GM12878 (cell line): Measurements from ENCODE around the gene MSANTD2. TPM values are rescaled to one million over a fixed set of nuclear protein-coding genes. Genes with fewer than 3 reads are reported as not detected.
A peak's percentile ranks its signal among the peaks of the same experiment; 100 is the strongest.

Source experiments
- ATAC-seq: fragments of 200-7000 bp; cut with Tn5 transposase; 3 replicates; pipeline ENCODE4 v1.9.1; 2020; ENCODE audit warnings: mild to moderate bottlenecking, moderate library complexity
- Bru-seq: library from RNA; stranded (reverse); fragments of 400-500 nt; gene quantifications from one replicate; lab custom pipeline; 2021; lab: Mats Ljungman, UMichigan
- BruChase-seq, 2 experiments: library from RNA; stranded (reverse); fragments of 400-500 nt; gene quantifications; one replicate each; lab custom pipeline; 2021; lab: Mats Ljungman, UMichigan
- BruUV-seq: library from RNA; stranded (reverse); fragments of 400-500 nt; replicated peaks from 2 replicates; lab custom pipeline; 2021; lab: Mats Ljungman, UMichigan
- CTCF ChIA-PET: fragments of 300-600 bp; sonication (Branson Sonifier 250); formaldehyde crosslinking; extraction: SDS; loops from one replicate; lab custom pipeline; 2021; ENCODE audit warnings: inconsistent platforms; lab: Yijun Ruan, JAX
- POLR2A ChIA-PET: fragments of 350-600 bp; formaldehyde crosslinking; extraction: SDS; loops from one replicate; lab custom pipeline; 2021; ENCODE audit warnings: inconsistent platforms; lab: Charles Lee
- RAD21 ChIA-PET: fragments of 300-600 bp; sonication (Branson Sonifier 250); formaldehyde crosslinking; loops from one replicate; lab custom pipeline; 2023; ENCODE audit warnings: antibody characterized with exemption; ENCODE audit not compliant: unreplicated experiment; lab: Charles Lee
- SMC1A ChIA-PET: fragments of 300-600 bp; sonication (Branson Sonifier 250); formaldehyde crosslinking; loops from one replicate; lab custom pipeline; 2023; ENCODE audit not compliant: unreplicated experiment, uncharacterized antibody; lab: Charles Lee
- DNase-seq: peaks from one replicate; pipeline ENCODE4 v3.0.0-alpha.2; 2011; ENCODE audit warnings: low read depth, low spot score
- FAIRE-seq: peaks from 3 replicates; lab custom pipeline; 2011; peaks lifted over from hg19 to GRCh38; lab: Jason Lieb, UNC
- H2AFZ ChIP-seq: 2 replicates; pipeline ENCODE4 v1.6.0; 2011; ENCODE audit warnings: low read depth, low read length, control low read depth; ENCODE audit not compliant: control insufficient read depth
- H3K27ac ChIP-seq: 2 replicates; pipeline ENCODE4 v1.5.1; 2011; ENCODE audit warnings: control low read depth; ENCODE audit not compliant: control insufficient read depth, insufficient read depth
- H3K27me3 ChIP-seq, 2 experiments: replicated peaks in 1 of 2; 2 replicates each; pipeline versions ENCODE4 v1.6.0 to v1.6.1; 2011; ENCODE audit warnings: low read length in 1 of 2; ENCODE audit not compliant: control insufficient read depth in 2 of 2, insufficient read depth in 2 of 2
- H3K36me3 ChIP-seq, 2 experiments: 2 replicates each; pipeline ENCODE4 v1.5.1; 2011; ENCODE audit warnings: low read length in 1 of 2; ENCODE audit not compliant: control insufficient read depth in 2 of 2, insufficient read depth in 2 of 2
- H3K4me1 ChIP-seq: 2 replicates; pipeline ENCODE4 v1.6.1; 2011; ENCODE audit warnings: mild to moderate bottlenecking, low read length, moderate library complexity, mixed read lengths; ENCODE audit not compliant: control insufficient read depth, insufficient read depth
- H3K4me2 ChIP-seq: 2 replicates; pipeline ENCODE4 v1.6.0; 2011; ENCODE audit warnings: control low read depth; ENCODE audit not compliant: control insufficient read depth, insufficient read depth
- H3K4me3 ChIP-seq: fragments of 200-600 bp; sonication (generic); 2 replicates; pipeline ENCODE4 v1.5.1; 2016
- H3K79me2 ChIP-seq: 2 replicates; pipeline ENCODE4 v1.6.0; 2011; ENCODE audit warnings: low read length; ENCODE audit not compliant: control insufficient read depth, insufficient read depth
- H3K9ac ChIP-seq: 2 replicates; pipeline ENCODE4 v1.8.0; 2011; ENCODE audit warnings: low read length, control low read depth, mixed read lengths; ENCODE audit not compliant: control insufficient read depth, insufficient read depth
- H3K9me3 ChIP-seq: replicated peaks from 3 replicates; pipeline ENCODE4 v1.5.1; 2011; ENCODE audit warnings: mild to moderate bottlenecking, low read length; ENCODE audit not compliant: control insufficient read depth, insufficient read depth
- H4K20me1 ChIP-seq: 2 replicates; pipeline ENCODE4 v1.6.0; 2011; ENCODE audit not compliant: control insufficient read depth, insufficient read depth
- CBX3 ChIP-seq: fragments of 200-600 bp; sonication (generic); IDR thresholded peaks from 2 replicates; pipeline ENCODE4 v1.6.1; 2016; ENCODE audit warnings: low read depth, borderline replicate concordance
- FOS ChIP-seq: IDR thresholded peaks from 3 replicates; pipeline ENCODE4 v1.6.1; 2011; ENCODE audit warnings: borderline replicate concordance; ENCODE audit not compliant: insufficient read length; ENCODE audit errors: extremely low read depth
- FOXM1 ChIP-seq: IDR thresholded peaks from 2 replicates; pipeline ENCODE4 v1.6.1; 2012; ENCODE audit warnings: low read depth, mild to moderate bottlenecking, inconsistent platforms, low read length, moderate library complexity
- GABPA ChIP-seq: IDR thresholded peaks from 2 replicates; pipeline ENCODE4 v1.6.1; 2014; ENCODE audit warnings: antibody characterized with exemption, low read depth, mild to moderate bottlenecking, inconsistent platforms
- JUND ChIP-seq: IDR thresholded peaks from 2 replicates; pipeline ENCODE4 v1.6.1; 2012; ENCODE audit warnings: low read depth, mild to moderate bottlenecking, low read length, improper control_type of control experiment, moderate library complexity
- NR2F1 ChIP-seq: fragments of 450-650 bp; conservative IDR thresholded peaks from 2 replicates; pipeline ENCODE4 v1.6.1; 2017; ENCODE audit warnings: mild to moderate bottlenecking
- SREBF1 ChIP-seq: IDR thresholded peaks from 2 replicates; pipeline ENCODE4 v1.6.1; 2012; ENCODE audit warnings: mild to moderate bottlenecking, low read length
- WGBS: methylation state at CpG from one replicate; pipeline ENCODE4 v1.1.6; 2016; ENCODE audit warnings: low lambda C conversion rate; ENCODE audit not compliant: insufficient replicate concordance, insufficient coverage; ENCODE audit errors: missing lambda C conversion rate; 5-methylcytosine and 5-hydroxymethylcytosine counted together
- in situ Hi-C: fragments of 300-500 bp; cut with MboI; formaldehyde crosslinking; loops from 9 replicates; pipeline ENCODE4 v1.14.3; 2018; ENCODE audit warnings: mixed read lengths
- intact Hi-C: fragments of 100-400 bp; cut with micrococcal nuclease; formaldehyde crosslinking; loops from one replicate; pipeline ENCODE4 v1.14.2; 2022; ENCODE audit not compliant: unreplicated experiment
- long read RNA-seq, 2 experiments: library from polyadenylated mRNA; unstranded; transcript quantifications; one replicate each; pipeline ENCODE4 v2.0.0, GENCODE V29; 2019 to 2020
- polyA minus RNA-seq, 3 experiments: library from RNA; depleted of rRNA, polyadenylated mRNA; stranded (reverse); fragments of >200 nt; gene quantifications; 2 replicates each; pipeline ENCODE4 v1.2.3, GENCODE V29; 2011
- polyA plus RNA-seq, 11 experiments: library from polyadenylated mRNA; depleted of rRNA in 4 of 11; unstranded in 6 of 11; stranded (reverse) in 5 of 11; fragments of >200 nt; fragmentation: Nextera tagmentation in 4 of 11; fragmentation: Illumina TruSeq in 1 of 11; extraction: Ambion mirVana in 4 of 11; extraction: Trizol in 1 of 11; gene quantifications; 1 replicate in 1 of 11; 2 replicates in 10 of 11; pipeline versions ENCODE4 v1.2.1 to v1.2.3, GENCODE V29; 2011 to 2016; ENCODE audit warnings: inconsistent platforms in 2 of 11, missing spikeins in 2 of 11, low read depth in 1 of 11
- total RNA-seq, 4 experiments: library from RNA; depleted of rRNA in 3 of 4; stranded (reverse); fragments of >200 nt in 3 of 4; fragmentation: Illumina TruSeq in 1 of 4; extraction: Trizol in 1 of 4; gene quantifications; 2 replicates each; pipeline versions ENCODE4 v1.2.1 to v1.2.3, GENCODE V29; 2013 to 2021
- TF ChIP-seq, protein P1 (sequence below): IDR thresholded peaks from 2 replicates; pipeline ENCODE4 v1.6.1; 2012; ENCODE audit warnings: low read depth, low read length, improper control_type of control experiment
- TF ChIP-seq, protein P2 (sequence below): fragments of 150-350 bp; IDR thresholded peaks from 2 replicates; pipeline ENCODE4 v1.6.1; 2016; ENCODE audit warnings: low read depth, low read length
- TF ChIP-seq, protein P3 (sequence below): fragments of 450-650 bp; IDR thresholded peaks from 2 replicates; pipeline ENCODE4 v1.6.1; 2016; ENCODE audit warnings: mild to moderate bottlenecking
- TF ChIP-seq, protein P4 (sequence below): fragments of 450-650 bp; IDR thresholded peaks from 2 replicates; pipeline ENCODE4 v1.6.1; 2016; ENCODE audit warnings: mild to moderate bottlenecking

The MSANTD2 gene
- total RNA-seq (2013; cell fraction: nucleolus; rRNA removed) = 9.9 and 13.0 TPM in 2 replicates
- 12.0 and 13.7 TPM in 2 replicates for total RNA-seq (2014; rRNA removed)
- total RNA-seq (2014; rRNA removed; fragmentation: Illumina TruSeq; extraction: Trizol) = 10.6 and 11.2 TPM in 2 replicates
- 8.7 and 9.0 TPM in 2 replicates for total RNA-seq (2021)
- polyA plus RNA-seq (2011; ENCODE audit: low read depth) = 3.1 TPM
- polyA plus RNA-seq (2011; rRNA removed) = 7.2 and 10.4 TPM in 2 replicates
- polyA plus RNA-seq (2011; cell fraction: cytosol; rRNA removed) = 3.4 and 3.9 TPM in 2 replicates
- polyA plus RNA-seq (2011; cell fraction: nucleus; rRNA removed) = 12.3 and 14.2 TPM in 2 replicates
- polyA plus RNA-seq (2012) = 3.2 and 5.0 TPM in 2 replicates
- 11.6 and 17.5 TPM in 2 replicates for polyA plus RNA-seq (2014; fragmentation: Illumina TruSeq; extraction: Trizol)
- polyA plus RNA-seq (2014; fragmentation: Nextera tagmentation; extraction: Ambion mirVana) = 1 to 10 TPM; 3.0 to 4.1 TPM
- 12.4 and 13.8 TPM in 2 replicates for polyA plus RNA-seq (2014; rRNA removed)
- polyA plus RNA-seq (2016; fragmentation: Nextera tagmentation; extraction: Ambion mirVana) = 1 to 10 TPM; 6.4 to 7.0 TPM
- polyA minus RNA-seq (2011; rRNA and poly(A)+ RNA removed) = 1.8 and 1.9 TPM in 2 replicates
- 3.6 and 4.0 TPM in 2 replicates for polyA minus RNA-seq (2011; cell fraction: cytosol; rRNA and poly(A)+ RNA removed)
- 5.3 and 9.5 TPM in 2 replicates for polyA minus RNA-seq (2011; cell fraction: nucleus; rRNA and poly(A)+ RNA removed)
- percentile 70 among the genes with signal in this experiment for Bru-seq, nascent RNA
- percentile 76 among the genes with signal in this experiment for BruChase-seq, experiment 1, labeled RNA remaining after a 6-hour chase
- BruChase-seq, experiment 2, labeled RNA remaining after a 2-hour chase = percentile 76 among the genes with signal in this experiment
- long read RNA-seq, experiment 1, partial matches to known transcripts = 0 of 2 reads
- long read RNA-seq, experiment 1, other reads (novel, unspliced or antisense) = 2 of 2 reads
- long read RNA-seq, experiment 2, partial matches to known transcripts = 0 of 2 reads
- long read RNA-seq, experiment 2, other reads (novel, unspliced or antisense) = 2 of 2 reads

DNA sequence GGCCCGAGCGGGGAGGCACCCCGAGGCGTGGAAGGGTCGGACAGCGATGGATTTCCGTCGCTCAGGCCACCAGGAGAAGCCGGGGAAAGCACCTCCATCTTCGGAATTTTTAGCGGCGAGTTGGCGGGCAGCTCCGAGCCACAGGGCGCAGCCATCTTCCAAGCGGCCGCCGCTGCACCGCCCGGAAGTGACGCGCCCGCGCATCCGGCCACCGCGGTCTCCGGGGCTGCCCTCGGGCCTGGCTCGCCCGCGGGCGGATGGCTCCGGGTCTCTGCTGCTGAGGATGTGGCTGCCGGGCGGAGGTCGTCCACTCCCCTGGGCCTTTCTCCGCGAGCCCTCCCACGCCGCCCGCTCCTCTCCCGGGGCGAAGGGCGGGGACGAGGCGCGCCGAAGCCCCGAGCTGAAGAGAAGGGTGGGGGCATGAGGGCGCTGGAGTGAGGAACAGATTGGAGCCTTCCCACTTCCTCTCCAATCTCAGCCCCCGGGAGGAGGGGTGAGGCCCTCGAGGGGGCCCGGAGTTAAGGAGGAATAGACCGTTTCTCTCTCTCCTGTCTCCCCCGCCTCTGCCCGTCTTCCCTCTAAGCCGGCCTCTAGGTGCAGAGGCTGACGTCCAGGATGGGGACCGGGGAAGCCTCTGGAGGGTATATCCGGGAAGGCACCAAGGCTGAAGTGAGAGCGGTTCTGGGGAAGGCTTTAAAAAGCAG lies at the start of gene MSANTD2:
Gene MSANTD2 (minus strand): TSS at position 181 of the 704 bp plus-strand sequence. CDS start 26 bp downstream, at position 155.
- FAIRE-seq (no peak), DNase-seq (no peak), ATAC-seq (peak; percentile 95)
- no peaks in the 10 kb centered on the region for H4K20me1 ChIP-seq
- in situ Hi-C loops (no loop called here), intact Hi-C loops (loop anchor here (2.0 kb wide), 1 partner anchor 36 kb away; no protein-coding TSS in a partner anchor)
- peaks cover 51% of the 10 kb centered on the region for H3K79me2 ChIP-seq
- no peaks in the 10 kb centered on the region for H3K36me3 ChIP-seq
- peaks cover 0 to 1% of the 10 kb centered on the region in 2 experiments; a peak in 1 of 4 replicates for H3K27me3 ChIP-seq
- H2AFZ ChIP-seq = peak within 1 kb of the TSS; percentile 76
- BruUV-seq = TSS peak; percentile 87
- peak within 1 kb of the TSS; percentile 97 for H3K4me2 ChIP-seq
- SMC1A ChIA-PET = interaction anchor here (0.6 to 2.5 kb wide), 9 partner anchors 9 to 1086 kb away, joined by 3 to 11 read pairs (median 4); no protein-coding TSS in a partner anchor
- peak within 1 kb of the TSS; percentile 84 for H3K4me3 ChIP-seq
- CTCF ChIA-PET = interaction anchor here (0.6 to 11.5 kb wide), 11 partner anchors 8 to 178 kb away, joined by 3 to 272 read pairs (median 6); partner anchors contain the start of genes ESAM and TBRG1
- WGBS = under 1% methylated on average over 55 of the region's 62 CpGs
- H3K9ac ChIP-seq = peak within 1 kb of the TSS; percentile 81
- peak within 1 kb of the TSS; percentile 94 for H3K27ac ChIP-seq
- RAD21 ChIA-PET = interaction anchor here (0.5 to 3.0 kb wide), 6 partner anchors 34 to 1943 kb away, joined by 3 to 11 read pairs (median 4); partner anchors contain the start of genes SIAE and SPA17
- peaks cover 9% of the 10 kb centered on the region for H3K4me1 ChIP-seq
- no peaks in the 10 kb centered on the region for H3K9me3 ChIP-seq
- POLR2A ChIA-PET = interaction anchor here (0.9 to 1.4 kb wide), 3 partner anchors 42 to 178 kb away, joined by 3 read pairs; partner anchors contain the start of gene TBRG1
- TF ChIP-seq SREBF1 (no peak), FOS (no peak), JUND (no peak), GABPA (peak; percentile 80), FOXM1 (no peak), CBX3 (no peak), NR2F1 (peak; percentile 79)
- TF ChIP-seq, protein P1, sequence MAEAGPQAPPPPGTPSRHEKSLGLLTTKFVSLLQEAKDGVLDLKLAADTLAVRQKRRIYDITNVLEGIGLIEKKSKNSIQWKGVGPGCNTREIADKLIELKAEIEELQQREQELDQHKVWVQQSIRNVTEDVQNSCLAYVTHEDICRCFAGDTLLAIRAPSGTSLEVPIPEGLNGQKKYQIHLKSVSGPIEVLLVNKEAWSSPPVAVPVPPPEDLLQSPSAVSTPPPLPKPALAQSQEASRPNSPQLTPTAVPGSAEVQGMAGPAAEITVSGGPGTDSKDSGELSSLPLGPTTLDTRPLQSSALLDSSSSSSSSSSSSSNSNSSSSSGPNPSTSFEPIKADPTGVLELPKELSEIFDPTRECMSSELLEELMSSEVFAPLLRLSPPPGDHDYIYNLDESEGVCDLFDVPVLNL = no peak
- TF ChIP-seq, protein P2, sequence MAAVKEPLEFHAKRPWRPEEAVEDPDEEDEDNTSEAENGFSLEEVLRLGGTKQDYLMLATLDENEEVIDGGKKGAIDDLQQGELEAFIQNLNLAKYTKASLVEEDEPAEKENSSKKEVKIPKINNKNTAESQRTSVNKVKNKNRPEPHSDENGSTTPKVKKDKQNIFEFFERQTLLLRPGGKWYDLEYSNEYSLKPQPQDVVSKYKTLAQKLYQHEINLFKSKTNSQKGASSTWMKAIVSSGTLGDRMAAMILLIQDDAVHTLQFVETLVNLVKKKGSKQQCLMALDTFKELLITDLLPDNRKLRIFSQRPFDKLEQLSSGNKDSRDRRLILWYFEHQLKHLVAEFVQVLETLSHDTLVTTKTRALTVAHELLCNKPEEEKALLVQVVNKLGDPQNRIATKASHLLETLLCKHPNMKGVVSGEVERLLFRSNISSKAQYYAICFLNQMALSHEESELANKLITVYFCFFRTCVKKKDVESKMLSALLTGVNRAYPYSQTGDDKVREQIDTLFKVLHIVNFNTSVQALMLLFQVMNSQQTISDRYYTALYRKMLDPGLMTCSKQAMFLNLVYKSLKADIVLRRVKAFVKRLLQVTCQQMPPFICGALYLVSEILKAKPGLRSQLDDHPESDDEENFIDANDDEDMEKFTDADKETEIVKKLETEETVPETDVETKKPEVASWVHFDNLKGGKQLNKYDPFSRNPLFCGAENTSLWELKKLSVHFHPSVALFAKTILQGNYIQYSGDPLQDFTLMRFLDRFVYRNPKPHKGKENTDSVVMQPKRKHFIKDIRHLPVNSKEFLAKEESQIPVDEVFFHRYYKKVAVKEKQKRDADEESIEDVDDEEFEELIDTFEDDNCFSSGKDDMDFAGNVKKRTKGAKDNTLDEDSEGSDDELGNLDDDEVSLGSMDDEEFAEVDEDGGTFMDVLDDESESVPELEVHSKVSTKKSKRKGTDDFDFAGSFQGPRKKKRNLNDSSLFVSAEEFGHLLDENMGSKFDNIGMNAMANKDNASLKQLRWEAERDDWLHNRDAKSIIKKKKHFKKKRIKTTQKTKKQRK = no peak
- TF ChIP-seq, protein P3, sequence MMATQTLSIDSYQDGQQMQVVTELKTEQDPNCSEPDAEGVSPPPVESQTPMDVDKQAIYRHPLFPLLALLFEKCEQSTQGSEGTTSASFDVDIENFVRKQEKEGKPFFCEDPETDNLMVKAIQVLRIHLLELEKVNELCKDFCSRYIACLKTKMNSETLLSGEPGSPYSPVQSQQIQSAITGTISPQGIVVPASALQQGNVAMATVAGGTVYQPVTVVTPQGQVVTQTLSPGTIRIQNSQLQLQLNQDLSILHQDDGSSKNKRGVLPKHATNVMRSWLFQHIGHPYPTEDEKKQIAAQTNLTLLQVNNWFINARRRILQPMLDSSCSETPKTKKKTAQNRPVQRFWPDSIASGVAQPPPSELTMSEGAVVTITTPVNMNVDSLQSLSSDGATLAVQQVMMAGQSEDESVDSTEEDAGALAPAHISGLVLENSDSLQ = no peak
- TF ChIP-seq, protein P4, sequence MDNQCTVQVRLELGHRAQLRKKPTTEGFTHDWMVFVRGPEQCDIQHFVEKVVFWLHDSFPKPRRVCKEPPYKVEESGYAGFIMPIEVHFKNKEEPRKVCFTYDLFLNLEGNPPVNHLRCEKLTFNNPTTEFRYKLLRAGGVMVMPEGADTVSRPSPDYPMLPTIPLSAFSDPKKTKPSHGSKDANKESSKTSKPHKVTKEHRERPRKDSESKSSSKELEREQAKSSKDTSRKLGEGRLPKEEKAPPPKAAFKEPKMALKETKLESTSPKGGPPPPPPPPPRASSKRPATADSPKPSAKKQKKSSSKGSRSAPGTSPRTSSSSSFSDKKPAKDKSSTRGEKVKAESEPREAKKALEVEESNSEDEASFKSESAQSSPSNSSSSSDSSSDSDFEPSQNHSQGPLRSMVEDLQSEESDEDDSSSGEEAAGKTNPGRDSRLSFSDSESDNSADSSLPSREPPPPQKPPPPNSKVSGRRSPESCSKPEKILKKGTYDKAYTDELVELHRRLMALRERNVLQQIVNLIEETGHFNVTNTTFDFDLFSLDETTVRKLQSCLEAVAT = no peak
